ENCODE results near the gene LZTS3. TPM values are rescaled to one million over a fixed set of nuclear protein-coding genes. Genes with fewer than 3 reads are reported as not detected.
"Not testable (repeated sequence)": the region's sequence is repeated elsewhere in the genome, so short reads cannot be mapped to it uniquely, and the experiment has no call there.

LZTS3 gene
- total RNA-seq, 1 experiment from 2014 or later: 8.2 TPM

DNA sequence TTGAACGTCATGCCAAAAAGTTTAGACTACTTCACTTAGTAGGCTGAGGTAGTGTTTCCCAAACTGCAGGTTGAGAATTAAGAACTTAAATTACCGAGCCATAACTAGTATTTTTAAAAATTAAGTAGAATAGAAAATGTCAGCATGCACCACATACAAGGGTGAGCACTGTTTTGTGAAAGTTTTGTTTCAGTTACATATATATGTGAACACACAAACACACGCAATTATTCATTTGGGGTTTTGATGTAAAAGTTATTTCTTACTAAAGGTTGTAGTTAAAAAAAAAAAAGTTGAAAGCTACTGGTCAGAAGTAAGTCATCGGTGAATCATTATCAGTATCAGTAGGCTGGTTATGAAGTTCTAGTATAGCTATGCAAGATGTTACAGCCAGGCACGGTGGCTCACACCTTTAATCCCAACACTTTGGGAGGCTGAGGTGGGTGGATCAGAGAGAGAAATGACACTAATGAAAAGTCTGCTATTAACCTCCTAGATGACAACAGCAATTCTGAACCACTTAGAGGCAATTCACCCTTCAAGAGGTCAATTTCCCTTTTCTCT lies 37.8 kb downstream of the LZTS3 start:
- DNase-seq (ENCODE audit: low read depth): peak; percentile 26

DNA sequence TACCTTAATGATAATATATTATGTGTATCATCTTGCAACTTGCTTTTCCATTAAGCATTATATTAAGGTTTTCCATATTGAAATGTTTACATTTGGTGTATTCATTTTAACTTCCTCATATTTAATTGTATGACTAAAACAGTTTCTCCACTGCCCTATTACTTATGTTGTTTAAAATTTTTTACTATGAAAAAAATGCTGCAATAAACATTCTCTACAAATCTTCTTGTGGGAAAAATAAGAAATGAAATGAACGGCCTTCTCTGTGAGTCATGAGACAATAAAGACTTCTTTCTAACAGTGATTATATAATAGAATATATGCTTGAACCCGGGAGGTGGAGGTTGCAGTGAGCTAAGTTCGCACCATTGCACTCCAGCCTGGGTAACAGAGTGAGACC lies 39.2 kb downstream of the LZTS3 start:
- no peak for DNase-seq (ENCODE audit: low read depth)

DNA sequence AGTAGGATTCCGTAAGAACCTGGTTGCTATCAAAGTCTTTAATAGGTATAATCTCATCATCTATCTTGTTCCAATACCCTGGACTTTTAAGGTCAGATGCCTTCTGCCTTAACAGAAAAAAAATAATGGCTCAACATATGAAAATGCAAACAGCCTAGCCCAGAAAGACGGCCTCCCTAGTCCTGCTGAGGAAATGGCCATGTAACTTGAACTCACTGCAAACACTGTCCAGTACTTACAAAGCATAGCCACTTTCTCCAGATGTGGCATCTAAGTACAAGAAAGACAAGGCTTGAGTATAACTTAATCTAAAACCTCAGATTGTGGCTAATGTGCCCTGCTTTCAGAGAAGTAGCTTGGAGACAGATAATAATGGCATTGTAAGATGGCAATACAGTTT lies 40.2 kb downstream of the LZTS3 start:
- DNase-seq (ENCODE audit: low read depth): no peak

DNA sequence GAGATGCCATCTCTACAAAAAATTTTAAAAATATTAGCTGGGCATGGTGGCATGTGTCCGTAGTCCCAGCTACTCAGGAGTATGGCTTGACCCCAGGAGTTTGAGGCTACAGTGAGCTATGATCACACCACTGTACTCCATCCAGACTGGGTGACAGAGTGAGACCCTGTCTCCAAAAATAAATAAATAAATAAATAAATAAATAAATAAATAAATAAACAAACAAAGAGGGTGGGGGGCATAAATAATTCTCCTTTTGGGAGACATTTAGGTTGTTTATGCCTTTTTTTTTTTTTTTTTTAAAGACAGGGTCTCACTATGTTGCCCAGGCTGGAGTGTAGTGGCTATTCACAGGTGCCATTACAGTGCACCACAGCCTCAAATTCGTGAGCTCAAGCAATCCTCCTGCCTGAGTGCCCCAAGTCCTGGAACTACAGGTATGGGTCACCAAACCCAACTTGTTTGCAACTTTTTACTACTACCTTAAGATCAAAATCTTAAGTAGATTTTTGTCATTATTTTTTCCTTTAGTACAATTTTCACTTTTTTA lies 43.2 kb downstream of the LZTS3 start:
- no peak for DNase-seq (ENCODE audit: low read depth)

DNA sequence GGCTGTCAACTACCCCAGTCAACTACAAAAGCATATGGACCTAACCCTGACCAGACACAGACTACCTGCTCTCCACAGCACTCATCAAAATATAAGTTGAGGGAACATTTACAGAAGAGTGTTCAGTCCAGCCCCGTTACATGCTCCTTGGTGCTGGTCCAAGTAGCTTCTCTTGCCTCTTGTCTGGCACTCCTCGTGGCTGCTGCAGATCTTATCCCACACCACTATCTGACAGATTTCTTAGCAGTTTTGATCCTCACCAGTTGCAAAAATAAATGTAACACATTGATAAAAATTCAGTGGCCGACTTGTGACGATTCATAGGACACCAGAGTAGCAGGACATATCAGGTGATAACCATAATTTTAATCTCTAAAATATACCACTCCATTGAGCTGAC lies 44.3 kb downstream of the LZTS3 start:
- DNase-seq (ENCODE audit: low read depth): no peak

DNA sequence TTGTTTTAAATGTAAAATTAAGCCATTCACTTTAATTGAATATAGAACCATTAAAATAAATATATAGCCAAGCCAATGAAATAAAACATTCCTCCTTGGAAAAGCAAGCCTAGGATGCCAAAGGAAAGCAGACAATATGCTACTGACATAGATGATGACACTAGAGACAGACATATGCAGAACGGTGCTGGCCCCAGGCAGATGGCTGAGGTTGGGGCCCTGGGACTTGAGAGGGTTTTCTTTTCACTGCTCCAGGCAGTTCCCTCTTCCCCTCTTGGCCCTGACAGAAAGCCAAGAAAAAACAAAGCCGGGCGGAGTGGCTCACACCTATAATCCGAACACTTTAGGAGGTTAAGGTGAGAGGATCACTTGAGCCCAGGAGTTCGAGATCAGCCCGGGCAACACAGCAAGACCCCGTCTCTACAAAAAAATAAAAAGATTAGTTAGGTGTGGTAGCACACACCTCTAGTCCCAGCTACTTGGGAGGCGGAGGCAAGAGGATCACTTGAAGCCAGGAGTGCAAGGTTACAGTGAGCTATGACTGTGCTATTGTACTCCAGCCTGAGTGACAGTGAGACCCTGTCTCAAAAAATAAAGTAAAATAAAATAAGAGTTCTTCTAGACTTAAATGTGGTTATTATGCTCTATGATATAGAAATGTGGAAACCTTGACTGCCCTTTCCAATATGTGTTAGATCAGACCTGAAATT lies 44.9 kb downstream of the LZTS3 start:
- no peak for DNase-seq (ENCODE audit: low read depth)

DNA sequence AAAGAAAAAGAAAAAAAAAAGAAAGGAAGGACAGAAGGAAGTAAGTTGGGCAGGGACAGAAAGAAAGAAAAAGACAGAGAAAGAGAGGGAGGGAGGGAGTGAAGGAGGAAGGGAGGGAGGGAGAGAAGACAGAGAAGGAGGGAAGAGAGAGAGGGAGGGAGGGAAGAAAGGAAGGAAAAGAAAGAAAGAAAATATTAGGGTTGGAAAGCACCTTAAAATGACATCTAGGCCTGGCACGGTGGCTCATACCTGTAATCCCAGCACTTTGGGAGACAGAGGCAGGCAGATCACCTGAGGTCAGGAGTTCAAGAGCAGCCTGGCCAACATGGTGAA lies 46.9 kb downstream of the LZTS3 start:
- no peak for DNase-seq (ENCODE audit: low read depth)

DNA sequence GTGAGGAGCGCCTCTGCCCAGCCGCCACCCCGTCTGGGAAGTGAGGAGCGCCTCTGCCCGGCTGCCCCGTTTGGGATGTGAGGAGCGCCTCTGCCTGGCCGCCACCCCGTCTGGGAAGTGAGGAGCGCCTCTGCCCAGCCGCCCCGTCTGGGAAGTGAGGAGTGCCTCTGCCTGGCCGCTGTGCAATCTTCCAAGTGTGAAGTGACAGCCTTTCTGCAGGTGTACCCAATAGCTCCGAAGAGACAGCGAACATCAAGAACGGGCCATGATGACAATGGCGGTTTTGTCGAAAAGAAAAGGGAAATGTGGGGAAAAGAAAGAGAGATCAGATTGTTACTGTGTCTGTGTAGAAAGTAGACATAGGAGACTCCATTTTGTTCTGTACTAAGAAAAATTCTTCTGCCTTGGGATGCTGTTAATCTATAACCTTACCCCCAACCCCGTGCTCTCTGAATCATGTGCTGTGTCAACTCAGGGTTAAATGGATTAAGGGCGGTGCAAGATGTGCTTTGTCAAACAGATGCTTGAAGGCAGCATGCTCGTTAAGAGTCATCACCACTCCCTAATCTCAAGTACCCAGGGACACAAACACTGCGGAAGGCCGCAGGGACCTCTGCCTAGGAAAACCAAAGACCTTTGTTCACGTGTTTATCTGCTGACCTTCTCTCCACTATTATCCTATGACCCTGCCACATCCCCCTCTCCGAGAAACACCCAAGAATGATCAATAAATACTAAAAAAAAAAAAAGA lies 47.4 kb downstream of the LZTS3 start:
- DNase-seq (ENCODE audit: low read depth): not testable (repeated sequence)

DNA sequence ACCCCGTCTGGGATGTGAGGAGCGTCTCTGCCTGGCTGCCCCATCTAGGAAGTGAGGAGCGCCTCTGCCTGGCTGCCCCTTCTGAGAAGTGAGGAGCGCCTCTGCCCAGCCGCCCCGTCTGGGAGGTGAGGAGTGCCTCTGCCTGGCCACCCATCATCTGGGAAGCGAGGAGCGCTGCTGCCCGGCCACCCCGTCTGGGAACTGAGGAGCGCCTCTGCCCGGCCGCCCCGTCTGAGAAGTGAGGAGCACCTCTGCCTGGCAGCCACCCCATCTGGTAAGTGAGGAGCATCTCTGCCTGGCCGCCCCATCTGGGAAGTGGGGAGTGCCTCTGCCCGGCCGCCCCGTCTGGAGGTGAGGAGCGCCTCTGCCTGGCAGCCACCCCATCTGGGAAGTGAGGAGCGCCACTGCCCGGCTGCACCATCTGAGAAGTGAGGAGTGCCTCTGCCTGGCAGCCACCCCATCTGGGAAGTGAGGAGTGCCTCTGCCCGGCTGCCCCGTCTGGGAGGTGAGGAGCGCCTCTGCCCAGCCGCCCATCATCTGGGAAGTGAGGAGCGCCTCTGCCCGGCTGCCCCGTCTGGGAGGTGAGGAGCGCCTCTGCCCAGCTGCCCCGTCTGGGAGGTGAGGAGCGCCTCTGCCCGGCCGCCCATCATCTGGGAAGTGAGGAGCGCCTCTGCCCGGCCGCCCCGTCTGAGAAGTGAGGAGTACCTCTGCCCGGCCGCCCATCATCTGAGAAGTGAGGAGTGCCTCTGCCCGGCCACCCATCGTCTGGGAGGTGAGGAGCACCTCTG lies 48.4 kb downstream of the LZTS3 start:
- DNase-seq (ENCODE audit: low read depth): not testable (repeated sequence)

DNA sequence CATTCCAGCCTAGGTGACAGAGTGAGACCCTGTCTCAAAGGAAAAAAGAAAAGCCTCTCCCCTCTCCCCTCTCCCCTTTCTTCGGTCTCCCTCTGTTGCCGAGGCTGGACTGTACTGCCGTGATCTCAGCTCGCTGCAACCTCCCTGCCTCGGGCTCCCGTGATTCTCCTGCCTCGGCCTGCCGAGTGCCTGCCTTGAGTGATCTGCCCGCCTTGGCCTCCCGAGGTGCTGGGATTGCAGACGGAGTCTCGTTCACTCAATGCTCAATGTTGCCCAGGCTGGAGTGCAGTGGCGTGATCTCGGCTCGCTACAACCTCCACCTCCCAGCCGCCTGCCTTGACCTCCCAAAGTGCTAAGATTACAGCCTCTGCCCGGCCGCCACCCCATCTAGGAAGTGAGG lies 49.2 kb downstream of the LZTS3 start:
- DNase-seq (ENCODE audit: low read depth): not testable (repeated sequence)

DNA sequence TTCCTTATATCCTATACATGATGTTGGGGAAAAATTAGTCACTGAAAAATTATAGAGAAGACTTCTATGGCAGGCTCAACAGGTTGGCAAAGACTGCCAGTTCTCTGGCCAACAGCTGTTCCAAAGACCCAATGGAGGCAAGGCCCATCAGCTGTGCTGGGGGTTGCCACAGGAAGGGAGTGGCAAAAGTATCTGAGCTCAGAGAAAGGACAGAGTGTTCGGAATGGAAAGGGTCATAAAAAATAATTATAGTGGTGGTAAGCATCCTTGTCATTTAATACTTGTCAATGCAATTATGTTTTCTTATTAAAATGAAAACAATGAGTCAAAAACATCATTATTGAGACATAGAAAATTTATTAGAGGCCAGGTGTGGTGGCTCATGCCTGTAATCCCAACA lies 49.8 kb downstream of the LZTS3 start:
- no peak for DNase-seq (ENCODE audit: low read depth)

DNA sequence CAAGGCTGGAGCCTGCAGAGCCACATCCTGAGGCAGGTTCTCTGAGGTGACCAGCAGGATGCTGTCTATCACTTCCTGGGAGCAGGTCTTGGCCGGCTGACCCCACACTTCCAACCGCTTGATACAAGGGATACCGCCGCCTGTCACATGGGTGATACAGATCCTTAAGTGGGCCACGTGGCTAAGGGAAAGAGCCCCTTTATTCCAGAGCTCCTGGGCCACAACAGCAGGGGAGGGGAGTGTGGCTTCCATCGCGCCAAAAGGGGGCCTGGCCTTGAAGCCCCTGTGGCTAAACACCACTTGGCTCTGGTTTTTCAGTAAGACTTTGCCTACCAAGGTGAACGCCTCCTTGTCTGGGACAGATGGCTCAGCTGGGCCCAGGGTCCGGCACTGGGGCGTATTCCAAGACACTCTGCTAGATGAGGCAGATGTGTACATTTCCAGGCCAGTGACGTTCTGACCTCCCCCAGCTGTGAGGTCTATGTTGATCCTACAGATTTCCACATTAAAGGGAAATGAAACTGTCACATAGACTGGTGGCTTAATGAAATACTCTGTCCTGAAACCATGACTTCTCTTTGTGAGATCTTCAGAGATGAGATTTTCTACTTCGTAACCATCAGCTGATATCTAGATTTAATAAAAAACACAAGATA lies 51.3 kb downstream of the LZTS3 start:
- DNase-seq (ENCODE audit: low read depth): no peak

DNA sequence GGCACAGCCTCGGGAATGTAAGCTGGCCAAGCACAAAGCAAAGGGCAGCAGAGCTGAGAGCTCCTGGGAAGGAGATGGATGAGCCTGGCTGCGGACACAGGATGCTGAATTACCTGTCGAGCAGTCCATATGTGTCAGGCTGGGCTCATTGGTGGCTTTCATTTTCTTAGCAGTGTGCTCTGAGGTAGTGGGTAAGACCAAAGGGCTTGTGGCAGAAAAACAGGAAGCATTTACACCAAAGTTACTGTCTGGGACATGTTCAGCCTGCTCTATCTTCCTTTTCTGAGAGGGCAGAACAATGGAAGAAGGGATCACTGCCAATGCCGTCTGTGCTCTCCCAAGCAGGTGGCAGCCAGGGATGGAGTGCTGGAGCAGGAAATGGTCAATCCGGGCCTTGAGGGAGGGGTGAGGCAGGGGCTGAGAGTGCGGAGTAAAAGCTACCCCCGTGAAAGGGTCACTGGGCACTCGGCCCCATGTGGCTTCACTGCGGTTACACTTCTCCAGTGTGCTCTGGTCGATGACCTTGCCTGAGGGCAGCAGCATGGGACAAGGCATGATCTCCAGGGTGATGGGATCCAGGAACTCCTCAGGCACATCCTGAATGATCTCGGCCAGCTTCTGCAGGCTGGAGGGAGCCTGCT lies 52.0 kb downstream of the LZTS3 start:
- no peak for DNase-seq (ENCODE audit: low read depth)

DNA sequence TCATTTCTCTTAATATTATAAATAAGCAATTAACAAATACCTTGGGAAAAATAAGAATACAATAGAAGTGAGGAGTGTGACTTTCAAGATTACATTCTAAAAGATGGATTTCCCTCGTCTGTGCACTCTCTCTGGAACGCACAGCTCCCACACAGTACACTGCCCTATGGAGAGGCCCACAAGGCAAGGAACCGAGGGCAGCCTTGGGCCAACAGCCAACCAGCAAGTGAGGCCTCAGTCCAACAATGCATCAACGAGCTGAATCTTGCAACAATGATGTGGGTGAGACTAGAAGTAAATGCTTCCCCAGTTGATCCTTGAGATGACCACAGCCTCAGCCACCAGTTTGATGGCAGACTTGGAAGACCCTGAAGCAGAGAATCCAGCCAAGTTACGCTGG lies 54.3 kb downstream of the LZTS3 start:
- no peak for DNase-seq (ENCODE audit: low read depth)

DNA sequence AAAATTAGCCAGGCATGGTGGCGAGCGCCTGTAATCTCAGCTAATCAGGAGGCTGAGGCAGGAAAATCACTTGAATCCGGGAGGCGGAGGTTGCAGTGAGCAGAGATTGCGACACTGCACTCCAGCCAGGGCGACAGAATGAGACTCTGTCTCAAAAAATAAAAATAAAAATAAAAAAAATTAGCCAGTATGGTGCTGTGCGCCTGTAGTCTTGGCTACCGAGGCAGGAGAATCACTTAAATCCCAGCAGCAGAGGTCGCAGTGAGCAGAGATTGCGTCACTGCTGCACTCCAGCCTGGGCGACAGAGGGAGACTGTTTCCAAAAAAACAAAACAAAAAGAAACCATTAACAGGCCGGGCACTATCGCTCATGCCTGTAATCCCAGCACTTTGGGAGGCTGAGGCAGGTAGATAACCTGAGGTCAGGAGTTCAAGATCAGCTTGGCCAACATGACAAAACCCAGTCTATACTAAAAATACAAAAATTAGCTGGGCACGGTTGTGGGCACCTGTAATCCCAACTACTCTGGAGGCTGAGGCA lies 55.4 kb downstream of the LZTS3 start:
- peak; percentile 25 for DNase-seq (ENCODE audit: low read depth)

DNA sequence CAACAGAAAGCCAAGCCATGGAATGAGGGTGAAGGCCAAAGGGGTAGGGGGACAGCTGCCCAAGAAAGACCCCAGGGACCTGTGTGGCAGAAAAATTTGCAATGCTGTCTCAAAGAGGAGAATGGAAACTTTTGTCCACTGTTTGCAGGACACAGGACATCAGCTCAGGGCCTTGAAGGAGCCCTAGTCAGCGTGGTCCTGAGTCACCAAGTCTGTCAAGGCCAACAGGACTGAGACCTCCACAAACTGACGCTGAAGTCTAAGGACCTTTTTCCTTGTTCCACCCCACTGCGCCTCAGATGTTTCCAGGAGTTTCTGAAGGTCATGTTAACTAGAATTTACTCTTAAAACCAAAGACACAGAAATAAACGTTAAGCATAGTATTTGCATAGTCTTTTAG lies 57.0 kb downstream of the LZTS3 start:
- DNase-seq (ENCODE audit: low read depth): no peak

DNA sequence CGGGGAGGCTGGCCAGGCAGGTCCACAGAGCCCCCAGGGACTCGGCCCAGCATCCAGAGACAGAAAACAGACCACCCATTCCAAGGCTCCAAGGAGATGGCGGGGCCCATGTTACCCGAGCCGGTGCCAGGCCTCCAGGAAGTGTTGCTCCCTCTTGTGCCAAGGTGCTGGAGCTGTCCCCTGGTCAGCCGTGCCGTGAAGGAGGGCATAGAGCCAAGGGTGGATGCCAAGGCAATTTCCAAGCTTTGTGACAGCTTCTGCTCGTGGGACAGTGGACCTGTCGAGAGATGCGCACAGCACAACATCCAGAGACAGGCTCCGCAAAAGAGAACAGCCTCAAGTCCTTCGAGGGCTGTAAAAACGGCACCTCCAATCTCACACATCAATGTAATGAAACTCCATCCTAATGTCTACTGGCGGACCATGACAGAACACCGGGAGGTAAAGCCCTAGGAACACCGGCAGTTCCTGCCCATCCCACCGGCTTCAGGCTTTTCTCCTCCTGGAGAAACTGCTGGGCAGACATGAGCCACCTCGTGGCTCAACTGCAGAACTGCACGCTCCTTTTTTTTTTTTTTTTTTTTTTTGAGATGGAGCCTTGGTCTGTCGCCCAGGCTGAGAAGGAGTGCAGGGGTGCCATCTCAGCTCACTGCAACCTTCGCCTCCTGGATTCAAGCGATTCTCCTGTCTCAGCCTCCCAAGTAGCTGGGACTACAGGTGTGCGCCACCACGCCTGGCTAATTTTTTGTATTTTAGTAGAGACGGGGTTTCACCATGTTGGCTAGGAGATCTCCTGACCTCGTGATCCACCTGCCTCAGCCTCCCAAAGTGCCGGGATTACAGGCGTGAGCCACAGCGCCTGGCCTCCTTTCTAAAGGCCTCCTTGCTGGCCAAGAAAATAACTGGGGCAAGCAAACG lies 57.9 kb downstream of the LZTS3 start:
- DNase-seq (ENCODE audit: low read depth): peak; percentile 59

Measured in M059J (cell line).